Pancreas (tissue), 10 donors: Measurements from ENCODE around the gene ZBTB49. TPM values are rescaled to one million over a fixed set of nuclear protein-coding genes. Genes with fewer than 3 reads are reported as not detected.

ENCODE experiments used
- ATAC-seq, 4 donors: fragments of 200-7000 bp; cut with Tn5 transposase; one replicate each; pipeline versions ENCODE4 v1.8.0 to v1.9.1; 2020; ENCODE audit warnings: mild to moderate bottlenecking in 4 of 4, moderate library complexity in 4 of 4
- DNase-seq, 6 donors: peaks; one replicate each; pipeline ENCODE4 v3.0.0-alpha.2; 2020
- FAIRE-seq: peaks from 2 replicates; lab custom pipeline; 2012; peaks lifted over from hg19 to GRCh38; lab: Jason Lieb, UNC
- H3K27ac ChIP-seq, 4 donors: fragments of 200-600 bp; sonication (generic); 1 replicate in 3 of 4; 2 replicates in 1 of 4; pipeline versions ENCODE4 v1.5.0 to v1.8.0; 2020
- H3K27me3 ChIP-seq, 4 donors: fragments of 200-600 bp; one replicate each; pipeline ENCODE4 v1.8.0; 2021
- H3K36me3 ChIP-seq, 3 donors: fragments of 200-600 bp; sonication (generic) in 1 of 3; one replicate each; pipeline versions ENCODE4 v1.5.0 to v1.8.0; 2020 to 2021
- H3K4me1 ChIP-seq, 3 donors: fragments of 200-600 bp; one replicate each; pipeline ENCODE4 v1.8.0; 2021
- H3K4me3 ChIP-seq, 4 donors: fragments of 200-600 bp; sonication (generic) in 2 of 4; one replicate each; pipeline versions ENCODE4 v1.5.0 to v1.8.0; 2020 to 2021
- H3K9me3 ChIP-seq, 4 donors: fragments of 200-600 bp; one replicate each; pipeline ENCODE4 v1.8.0; 2021
- CTCF ChIP-seq, 4 donors: fragments of 200-600 bp; sonication (generic) in 3 of 4; IDR thresholded peaks; one replicate each; pipeline versions ENCODE4 v1.5.0 to v1.8.0; 2021; ENCODE audit warnings: antibody characterized with exemption in 4 of 4
- WGBS, 2 donors: extraction: QIAGEN DNeasy Blood & Tissue Kit; methylation state at CpG; one replicate each; pipeline ENCODE4 v1.1.7; 2013; 5-methylcytosine and 5-hydroxymethylcytosine counted together
- intact Hi-C, 3 donors: fragments of 100-400 bp; cut with DNase I; formaldehyde crosslinking; loops; one replicate each; pipeline versions ENCODE4 v1.11.1 to v1.14.2; 2022
- polyA plus RNA-seq, 2 donors: library from polyadenylated mRNA; stranded (reverse); fragments of 200-250 nt; gene quantifications; one replicate each; pipeline ENCODE4 v1.2.3, GENCODE V29; 2013
- total RNA-seq, 6 donors: library from RNA; stranded (reverse); fragmentation: NEBNext Ultra II Directional in 4 of 6; extraction: Animal tissue kit (Norgen Biotek cat#: 25700) in 4 of 6; gene quantifications; one replicate each; pipeline versions ENCODE4 v1.2.1 to v1.2.4, GENCODE V29; 2021 to 2023
- donor health status: healthy with polysubstance abuse.
- donor health status: DM: no; HTN: no; CAD: no; lungs with moderate emphysema.
- donor health status: DM: no; HTN: no; CAD: no.
- donor health status: control.
- donor health status: control.
- donor health status: Bipolar disorder and iron deficiency.
- donor health status: DM: yes; HTN: yes; CAD: no.
- donor health status: DM: no; HTN: no; CAD: no.
- donor health status: DM: no; HTN: no; CAD: no.
- donor health status: DM: yes; HTN: yes; CAD: no.

ZBTB49 gene
- total and polyA plus RNA-seq, 8 donors, result 1.5 to 3.9 (median 3.4) TPM

- no peak for FAIRE-seq
- TF ChIP-seq CTCF (IDR thresholded peaks at IDR 0.05), result no peak
- DNase-seq, result no peak
- Histone ChIP-seq H3K27ac (no peak overlapping the region), H3K9me3 (no peaks in the 10 kb centered on the region), H3K27me3 (no peaks in the 10 kb centered on the region), H3K4me3 (no peak overlapping the region), H3K36me3 (no peaks in the 10 kb centered on the region), H3K4me1 (no peaks in the 10 kb centered on the region)
- 15 to 18% methylated on average over 1 of the region's 1 CpG for WGBS, 2 donors
- intact Hi-C loops, result no loop called here
- no peak for ATAC-seq
Observed at GRCh38 chr4:4355302-4355701, 65.3 kb downstream of the ZBTB49 start.

GRCh38 chr4:4356106-4357041 is 66.3 kb downstream of the ZBTB49 start:
- DNase-seq (no peak), ATAC-seq (no peak), FAIRE-seq (no peak)
- Histone ChIP-seq H3K4me1 (no peaks in the 10 kb centered on the region), H3K4me3 (no peak overlapping the region), H3K27me3 (peaks cover 0 to 3% (median 0%) of the 10 kb centered on the region in 4 donors), H3K36me3 (no peaks in the 10 kb centered on the region), H3K27ac (no peak overlapping the region), H3K9me3 (no peaks in the 10 kb centered on the region)
- intact Hi-C loops, result no loop called here
- no peak for TF ChIP-seq CTCF (IDR thresholded peaks at IDR 0.05)
- WGBS, 2 donors, result 43 to 56% methylated on average over 26 of the region's 26 CpGs

GRCh38 chr4:4358093-4358854 is 68.2 kb downstream of the ZBTB49 start:
- H3K36me3 ChIP-seq, result no peaks in the 10 kb centered on the region
- no peak for ATAC-seq
- no peaks in the 10 kb centered on the region for H3K9me3 ChIP-seq
- intact Hi-C loops, result no loop called here
- no peak overlapping the region for H3K4me3 ChIP-seq
- H3K27ac ChIP-seq, result no peak overlapping the region
- H3K27me3 ChIP-seq, result peaks cover 0 to 3% (median 0%) of the 10 kb centered on the region in 4 donors
- TF ChIP-seq CTCF (IDR thresholded peaks at IDR 0.05), result no peak
- no peaks in the 10 kb centered on the region for H3K4me1 ChIP-seq
- 34 to 43% methylated on average over 13 of the region's 13 CpGs for WGBS, 2 donors
- FAIRE-seq, result no peak
- no peak for DNase-seq

DNA sequence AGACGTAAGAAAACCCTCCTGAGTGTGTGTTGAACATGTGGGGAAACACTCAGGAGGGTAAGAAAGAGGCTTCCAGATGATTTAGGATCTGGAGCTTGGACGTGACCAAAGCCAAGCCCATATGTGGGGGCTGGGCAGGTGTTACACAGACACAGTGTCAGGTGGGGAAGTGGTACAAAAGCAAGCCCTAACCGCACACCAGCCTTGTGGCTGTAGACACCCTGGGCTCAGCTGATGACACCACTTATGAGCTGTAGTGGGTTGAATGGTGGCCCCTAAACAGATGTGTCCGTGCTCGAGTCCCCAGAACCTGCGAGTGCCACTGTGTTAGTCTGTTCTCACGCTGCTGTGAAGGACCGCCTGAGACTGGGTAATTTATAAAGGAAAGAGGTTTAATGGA is 71.8 kb downstream of the ZBTB49 start:
- H3K27me3 ChIP-seq, result peaks cover 0 to 3% (median 0%) of the 10 kb centered on the region in 4 donors
- intact Hi-C loops, result no loop called here
- no peaks in the 10 kb centered on the region for H3K36me3 ChIP-seq
- DNase-seq, result no peak
- no peak for ATAC-seq
- FAIRE-seq, result no peak
- no peak for TF ChIP-seq CTCF (IDR thresholded peaks at IDR 0.05)
- H3K9me3 ChIP-seq, result no peaks in the 10 kb centered on the region
- no peak overlapping the region for H3K27ac ChIP-seq
- WGBS, 2 donors, result 80 to 89% methylated on average over 8 of the region's 8 CpGs
- H3K4me3 ChIP-seq, result no peak overlapping the region
- H3K4me1 ChIP-seq, result no peaks in the 10 kb centered on the region
